Neural progenitor cell (in vitro differentiated cells): ENCODE results near the gene ATP11A.

Source experiments
- CTCF ChIP-seq: fragments of 200-600 bp; sonication (generic); IDR thresholded peaks from 2 replicates; pipeline ENCODE4 v1.5.1; 2017; ENCODE audit warnings: antibody characterized with exemption, mild to moderate bottlenecking
- EZH2 ChIP-seq: fragments of 200-600 bp; sonication (generic); IDR thresholded peaks from 2 replicates; pipeline ENCODE4 v1.6.1; 2017; ENCODE audit warnings: antibody characterized with exemption, mild to moderate bottlenecking, moderate library complexity
- EZH2phosphoT487 ChIP-seq: fragments of 200-600 bp; sonication (generic); IDR thresholded peaks from 2 replicates; pipeline ENCODE4 v1.6.1; 2017; ENCODE audit warnings: antibody characterized with exemption

DNA sequence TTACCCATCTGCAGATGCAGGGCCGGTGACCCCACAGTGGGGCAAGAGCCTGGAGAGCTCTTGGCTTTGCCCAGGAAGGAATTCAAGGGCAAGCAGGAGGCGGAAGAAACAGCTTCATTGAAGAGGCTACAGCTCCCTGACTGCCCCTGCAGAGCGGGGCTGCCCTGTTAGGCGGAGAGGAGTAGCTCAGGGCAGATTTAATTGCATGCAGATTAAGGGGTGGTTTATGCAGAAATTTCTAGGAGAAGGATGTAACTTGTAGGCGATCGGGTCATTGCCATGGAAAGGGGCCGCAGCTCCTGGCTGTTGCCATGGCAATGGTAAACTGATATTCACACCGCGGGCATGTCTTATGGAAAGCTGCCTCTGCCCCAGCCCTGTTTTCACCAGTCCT lies 94.1 kb downstream of the ATP11A start:
- TF ChIP-seq CTCF (no peak), EZH2 (no peak), EZH2phosphoT487 (no peak)
